CD8-positive, alpha-beta memory T cell (primary cell): ENCODE results near the gene CD82. TPM values are rescaled to one million over a fixed set of nuclear protein-coding genes. Genes with fewer than 3 reads are reported as not detected.
A peak's percentile ranks its signal among the peaks of the same experiment; 100 is the strongest.

Source experiments
- CTCF ChIA-PET: fragments of 350-600 bp; sonication (Branson Sonifier 250); formaldehyde crosslinking; loops from one replicate; lab custom pipeline; 2021; ENCODE audit warnings: antibody characterized with exemption; lab: Charles Lee
- POLR2A ChIA-PET: fragments of 350-600 bp; sonication (Branson Sonifier 250); formaldehyde crosslinking; loops from one replicate; lab custom pipeline; 2021; ENCODE audit warnings: antibody characterized with exemption; lab: Charles Lee
- DNase-seq, 5 donors: peaks; one replicate each; pipeline versions ENCODE4 v3.0.0 to v3.0.0-alpha.2; 2020 to 2022; ENCODE audit warnings: mixed read lengths in 1 of 5
- H3K27ac ChIP-seq: one replicate; pipeline ENCODE4 v1.7.0; 2013; ENCODE audit warnings: low read depth, mild to moderate bottlenecking, low read length, moderate library complexity
- H3K27me3 ChIP-seq: 2 replicates; pipeline ENCODE4 v1.7.0; 2013; ENCODE audit warnings: low read length, mild to moderate bottlenecking; ENCODE audit not compliant: insufficient read depth, poor library complexity, severe bottlenecking
- H3K36me3 ChIP-seq: 2 replicates; pipeline ENCODE4 v1.7.0; 2013; ENCODE audit warnings: mild to moderate bottlenecking, low read length, moderate library complexity; ENCODE audit not compliant: insufficient read depth
- H3K4me1 ChIP-seq: 2 replicates; pipeline ENCODE4 v1.7.0; 2013; ENCODE audit warnings: mild to moderate bottlenecking, low read length, moderate library complexity; ENCODE audit not compliant: insufficient read depth
- H3K4me3 ChIP-seq: 2 replicates; pipeline ENCODE4 v1.7.0; 2013; ENCODE audit warnings: mild to moderate bottlenecking, low read length
- H3K9me3 ChIP-seq: 2 replicates; pipeline ENCODE4 v1.7.0; 2013; ENCODE audit warnings: mild to moderate bottlenecking, low read length
- H3K27ac Mint-ChIP-seq, 8 donors: one replicate each; pipeline ENCODE4 v1.8.0; 2020 to 2021; ENCODE audit warnings: mixed read lengths in 8 of 8, mild to moderate bottlenecking in 6 of 8, inconsistent platforms in 3 of 8, moderate library complexity in 3 of 8
- H3K27me3 Mint-ChIP-seq, 2 donors: one replicate each; pipeline ENCODE4 v1.8.0; 2020 to 2021; ENCODE audit warnings: mixed read lengths in 2 of 2, mild to moderate bottlenecking in 1 of 2, moderate library complexity in 1 of 2
- H3K36me3 Mint-ChIP-seq, 3 donors: one replicate each; pipeline ENCODE4 v1.8.0; 2020 to 2021; ENCODE audit warnings: mixed read lengths in 3 of 3, inconsistent platforms in 1 of 3, mild to moderate bottlenecking in 1 of 3
- H3K4me1 Mint-ChIP-seq, 3 donors: one replicate each; pipeline ENCODE4 v1.8.0; 2020 to 2021; ENCODE audit warnings: mixed read lengths in 3 of 3, inconsistent platforms in 1 of 3, mild to moderate bottlenecking in 1 of 3
- H3K4me3 Mint-ChIP-seq, 7 donors: one replicate each; pipeline ENCODE4 v1.8.0; 2020 to 2021; ENCODE audit warnings: mixed read lengths in 7 of 7, mild to moderate bottlenecking in 6 of 7, moderate library complexity in 4 of 7, inconsistent platforms in 2 of 7
- H3K9me3 Mint-ChIP-seq, 5 donors: one replicate each; pipeline ENCODE4 v1.8.0; 2020 to 2022; ENCODE audit warnings: mixed read lengths in 5 of 5, mild to moderate bottlenecking in 3 of 5, moderate library complexity in 2 of 5, inconsistent platforms in 1 of 5
- polyA plus RNA-seq: library from polyadenylated mRNA; unstranded; fragments of 300-500 nt; fragmentation: Illumina TruSeq; gene quantifications from one replicate; pipeline ENCODE4 v1.2.3, GENCODE V29; 2021
- total RNA-seq, 2 experiments: library from RNA; stranded (reverse); gene quantifications; one replicate each; pipeline ENCODE4 v1.2.3, GENCODE V29; 2021

CD82 gene
- total and polyA plus RNA-seq, 3 experiments from 2014 or later = 131 to 388 (median 356) TPM

DNA sequence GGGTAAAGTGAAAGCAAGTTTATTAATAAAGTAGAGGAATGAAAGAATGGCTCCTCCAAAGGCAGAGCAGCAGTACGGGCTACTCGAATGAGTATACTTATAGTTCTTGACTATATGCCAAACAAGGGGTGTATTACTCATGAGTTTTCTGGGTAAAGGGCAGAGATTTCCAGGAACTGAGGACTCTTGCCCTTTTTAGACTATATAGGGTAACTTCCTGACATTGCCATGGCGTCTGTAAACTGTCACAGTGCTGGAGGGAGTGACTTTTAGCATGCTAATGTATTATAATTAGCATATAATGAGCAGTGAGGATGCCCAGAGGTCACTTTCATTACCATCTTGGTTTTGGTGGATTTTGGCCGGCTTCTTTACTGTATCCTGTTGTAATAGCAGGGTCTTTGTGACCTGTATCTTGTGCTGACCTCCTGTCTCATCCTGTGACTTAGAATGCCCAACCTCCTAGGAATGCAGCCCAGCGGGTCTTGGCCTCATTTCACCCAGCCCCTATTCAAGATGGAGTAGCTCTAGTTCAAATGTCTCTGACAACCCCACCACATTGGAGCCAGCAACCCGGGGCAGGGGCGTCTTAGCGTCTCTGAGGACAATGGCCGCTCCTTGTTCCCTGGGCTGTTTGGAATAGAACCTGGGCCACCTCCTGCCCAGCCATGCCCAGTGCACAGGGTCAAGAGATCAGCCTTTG lies 34.9 kb upstream of the CD82 start:
- Histone ChIP-seq H3K4me3 (no peak overlapping the region), H3K27me3 (no peaks in the 10 kb centered on the region), H3K36me3 (no peaks in the 10 kb centered on the region), H3K9me3 (no peaks in the 10 kb centered on the region), H3K4me1 (no peaks in the 10 kb centered on the region), H3K27ac (peak overlapping the region; percentile 74)
- CTCF ChIA-PET = no interaction called here
- peaks cover 10 to 14% (median 11%) of the 10 kb centered on the region in 3 donors for H3K4me1 Mint-ChIP-seq
- H3K9me3 Mint-ChIP-seq = no peaks in the 10 kb centered on the region
- no peaks in the 10 kb centered on the region for H3K36me3 Mint-ChIP-seq
- peak overlapping the region in 2 of 7 donors; percentile 3 to 6 for H3K4me3 Mint-ChIP-seq
- H3K27ac Mint-ChIP-seq = peak overlapping the region in 3 of 8 donors; percentile 4 to 44 (median 17)
- POLR2A ChIA-PET = no interaction called here
- no peak for DNase-seq
- peaks cover 6 to 15% of the 10 kb centered on the region in 2 donors for H3K27me3 Mint-ChIP-seq

DNA sequence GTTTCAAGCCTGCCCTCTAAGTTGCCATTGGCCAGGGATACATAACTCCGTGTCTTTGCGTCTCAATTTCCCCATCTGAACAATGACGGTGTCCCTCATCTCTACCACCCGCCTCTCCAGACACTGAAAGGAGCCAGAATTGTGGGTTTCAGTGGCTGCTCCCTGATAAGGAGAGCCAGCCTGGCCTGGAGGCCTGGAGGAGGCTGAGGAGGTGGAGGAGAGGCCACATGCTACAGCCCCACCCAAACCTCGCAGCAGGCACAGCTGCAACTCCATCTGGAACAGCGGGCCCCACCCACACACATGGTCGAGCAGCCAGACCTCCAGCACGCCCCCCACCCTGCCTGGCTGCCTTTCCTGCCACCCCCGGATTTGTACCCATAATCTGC lies 34.4 kb upstream of the CD82 start:
- no peak for DNase-seq
- no peak overlapping the region for H3K27ac Mint-ChIP-seq
- Histone ChIP-seq H3K27me3 (no peaks in the 10 kb centered on the region), H3K9me3 (no peaks in the 10 kb centered on the region), H3K4me1 (no peaks in the 10 kb centered on the region), H3K36me3 (no peaks in the 10 kb centered on the region), H3K4me3 (no peak overlapping the region), H3K27ac (peak overlapping the region; percentile 74)
- peaks cover 4 to 14% of the 10 kb centered on the region in 2 donors for H3K27me3 Mint-ChIP-seq
- ChIA-PET CTCF (no interaction called here), POLR2A (no interaction called here)
- H3K36me3 Mint-ChIP-seq = no peaks in the 10 kb centered on the region
- H3K9me3 Mint-ChIP-seq = no peaks in the 10 kb centered on the region
- H3K4me1 Mint-ChIP-seq = peaks cover 10 to 14% (median 11%) of the 10 kb centered on the region in 3 donors
- no peak overlapping the region for H3K4me3 Mint-ChIP-seq

DNA sequence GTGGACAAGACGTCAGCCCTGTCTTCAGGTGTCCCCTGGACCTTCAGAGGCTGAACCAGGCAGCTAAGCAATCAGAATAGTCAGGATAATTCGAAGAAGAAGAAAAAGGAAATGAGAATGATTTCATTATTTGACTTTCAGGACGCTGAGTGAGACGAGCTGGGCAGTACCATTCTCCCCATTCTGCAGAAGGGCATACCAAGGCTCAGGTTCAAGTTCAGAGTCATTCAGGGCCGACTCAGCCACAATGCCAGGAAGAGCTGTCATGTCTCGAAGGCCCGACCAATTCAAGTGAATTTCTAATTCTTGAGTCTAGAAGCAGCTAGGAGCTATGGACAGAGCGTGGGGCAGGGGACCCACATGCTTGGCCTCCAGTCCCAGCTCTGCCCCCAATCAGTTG lies 33.8 kb upstream of the CD82 start:
- POLR2A ChIA-PET = no interaction called here
- Mint-ChIP-seq H3K27me3 (peaks cover 7 to 14% of the 10 kb centered on the region in 2 donors), H3K36me3 (no peaks in the 10 kb centered on the region), H3K4me3 (no peak overlapping the region), H3K9me3 (no peaks in the 10 kb centered on the region), H3K4me1 (peaks cover 10 to 14% (median 11%) of the 10 kb centered on the region in 3 donors), H3K27ac (no peak overlapping the region)
- DNase-seq = no peak
- Histone ChIP-seq H3K9me3 (no peaks in the 10 kb centered on the region), H3K27ac (peak overlapping the region; percentile 4), H3K36me3 (no peaks in the 10 kb centered on the region), H3K27me3 (no peaks in the 10 kb centered on the region), H3K4me1 (no peaks in the 10 kb centered on the region), H3K4me3 (no peak overlapping the region)
- CTCF ChIA-PET = interaction anchor here (0.9 to 1.5 kb wide), 2 partner anchors 8 to 802 kb away, joined by 3 to 4 read pairs; no protein-coding TSS in a partner anchor

DNA sequence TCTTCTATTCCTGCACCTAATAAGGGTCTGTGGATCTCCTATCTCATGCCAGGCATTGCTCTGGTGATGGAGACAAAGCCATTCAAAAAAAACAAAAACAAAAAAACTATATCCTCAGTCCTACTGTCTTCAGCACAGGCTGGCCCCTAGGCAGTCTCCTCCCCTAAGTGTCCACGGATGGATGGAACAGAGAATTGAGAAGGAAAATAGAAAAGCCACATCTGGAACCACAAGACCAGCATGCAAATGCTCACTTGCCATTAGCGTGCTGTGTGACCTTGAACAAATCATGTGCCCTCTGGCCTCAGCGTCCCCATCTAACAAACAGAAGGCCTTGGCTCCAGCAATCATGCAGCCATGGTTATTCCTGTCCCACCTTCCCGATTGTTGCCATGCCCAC lies 32.7 kb upstream of the CD82 start:
- no peak for DNase-seq
- Mint-ChIP-seq H3K27me3 (peaks cover 7 to 8% of the 10 kb centered on the region in 2 donors), H3K9me3 (no peaks in the 10 kb centered on the region), H3K4me3 (no peak overlapping the region), H3K4me1 (peaks cover 10 to 14% (median 11%) of the 10 kb centered on the region in 3 donors), H3K36me3 (no peaks in the 10 kb centered on the region), H3K27ac (no peak overlapping the region)
- Histone ChIP-seq H3K27me3 (no peaks in the 10 kb centered on the region), H3K9me3 (no peaks in the 10 kb centered on the region), H3K4me3 (no peak overlapping the region), H3K36me3 (no peaks in the 10 kb centered on the region), H3K4me1 (no peaks in the 10 kb centered on the region), H3K27ac (no peak overlapping the region)
- ChIA-PET POLR2A (no interaction called here), CTCF (interaction anchor here (1.5 kb wide), 1 partner anchor 10 kb away, joined by 4 read pairs; no protein-coding TSS in a partner anchor)

DNA sequence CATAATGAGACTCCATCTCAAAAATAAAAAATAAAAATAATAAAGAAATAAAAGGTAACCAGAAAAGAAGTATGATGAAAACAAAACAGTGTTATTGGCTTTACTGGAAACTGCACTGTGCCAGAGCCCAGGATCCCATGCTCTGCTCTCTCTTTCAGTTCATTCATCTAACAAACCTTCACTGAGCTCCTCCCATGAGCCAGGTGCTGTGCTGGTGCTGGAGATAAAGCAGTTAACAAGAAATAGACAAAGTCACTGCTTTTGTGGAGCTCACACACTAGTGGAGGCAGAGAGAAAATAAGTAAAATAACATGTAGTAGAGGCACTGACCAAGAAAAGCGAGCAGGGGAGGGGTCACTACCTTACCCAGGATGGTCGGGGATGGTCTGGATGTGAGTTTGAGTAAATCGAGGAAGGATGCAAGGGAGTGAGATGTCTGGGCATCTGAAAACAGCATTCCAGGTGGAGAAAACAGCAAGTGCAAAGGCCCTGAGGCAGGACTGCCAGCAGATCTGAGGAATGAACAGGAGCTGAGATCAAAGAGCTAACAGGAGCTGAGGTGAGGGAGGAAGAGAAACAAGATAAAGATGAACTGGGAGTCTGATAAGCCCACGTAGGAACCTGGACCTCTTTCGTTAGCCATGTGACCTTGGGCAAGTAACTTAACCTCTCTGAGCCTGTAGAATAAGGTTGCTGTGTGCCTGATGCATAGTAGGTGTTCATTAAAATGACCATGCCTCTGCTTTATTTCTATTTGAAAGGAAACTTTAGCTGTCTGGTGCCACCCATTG lies 31.3 kb upstream of the CD82 start:
- peaks cover 3 to 8% of the 10 kb centered on the region in 2 donors for H3K27me3 Mint-ChIP-seq
- H3K27ac Mint-ChIP-seq = peak overlapping the region in 1 of 8 donors; percentile 22
- CTCF ChIA-PET = interaction anchor here (1.8 to 2.4 kb wide), 2 partner anchors 10 to 248 kb away, joined by 5 to 9 read pairs; no protein-coding TSS in a partner anchor
- Histone ChIP-seq H3K4me3 (no peak overlapping the region), H3K27me3 (no peaks in the 10 kb centered on the region), H3K36me3 (no peaks in the 10 kb centered on the region), H3K4me1 (no peaks in the 10 kb centered on the region), H3K9me3 (no peaks in the 10 kb centered on the region), H3K27ac (no peak overlapping the region)
- H3K4me1 Mint-ChIP-seq = peaks cover 11 to 18% (median 16%) of the 10 kb centered on the region in 3 donors
- POLR2A ChIA-PET = no interaction called here
- no peak for DNase-seq
- H3K4me3 Mint-ChIP-seq = no peak overlapping the region
- H3K9me3 Mint-ChIP-seq = no peaks in the 10 kb centered on the region
- H3K36me3 Mint-ChIP-seq = no peaks in the 10 kb centered on the region

DNA sequence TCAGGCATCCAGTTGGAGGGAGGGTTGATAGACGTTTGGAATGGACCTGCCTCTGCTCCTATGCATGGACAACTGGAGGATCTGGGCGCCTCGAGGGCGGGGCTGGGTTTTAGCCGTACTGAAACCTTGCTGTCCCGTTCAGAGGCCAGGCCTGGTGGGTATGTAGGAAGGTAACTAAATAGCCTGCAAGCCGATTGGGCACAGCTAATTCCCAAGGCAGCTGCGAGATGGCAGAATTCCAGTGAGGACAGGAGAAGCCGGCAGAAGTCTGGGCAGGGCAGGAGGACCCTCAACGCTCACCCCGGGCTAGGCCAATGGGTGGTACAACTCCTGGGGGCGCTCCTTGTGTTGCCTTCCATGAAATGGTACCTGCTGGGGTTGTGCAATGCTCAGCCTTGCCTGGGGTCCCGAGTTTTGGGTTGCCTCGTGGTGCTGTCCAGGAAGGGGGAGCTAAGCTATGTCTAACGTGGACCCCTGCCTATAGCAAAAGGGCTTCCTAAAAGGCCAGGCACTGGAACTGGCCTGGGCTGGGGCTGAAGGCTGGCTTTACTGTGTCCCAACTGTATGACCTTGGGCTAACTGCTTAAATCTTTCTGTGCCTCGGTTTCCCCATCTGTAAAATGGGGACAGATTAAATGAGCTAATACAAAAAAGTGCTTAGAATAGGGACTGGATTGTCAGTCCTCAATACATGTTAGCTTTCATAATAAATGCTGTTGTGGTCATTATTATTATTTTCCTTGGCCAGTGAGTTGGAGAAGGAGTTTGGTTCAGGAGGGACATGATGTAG lies 30.1 kb upstream of the CD82 start:
- Mint-ChIP-seq H3K4me3 (no peak overlapping the region), H3K27ac (no peak overlapping the region), H3K36me3 (no peaks in the 10 kb centered on the region), H3K9me3 (no peaks in the 10 kb centered on the region), H3K4me1 (peaks cover 6 to 11% (median 9%) of the 10 kb centered on the region in 3 donors), H3K27me3 (peaks cover 3 to 8% of the 10 kb centered on the region in 2 donors)
- Histone ChIP-seq H3K27ac (no peak overlapping the region), H3K36me3 (no peaks in the 10 kb centered on the region), H3K4me1 (no peaks in the 10 kb centered on the region), H3K27me3 (no peaks in the 10 kb centered on the region), H3K9me3 (no peaks in the 10 kb centered on the region), H3K4me3 (no peak overlapping the region)
- ChIA-PET POLR2A (no interaction called here), CTCF (interaction anchor here (1.0 to 2.4 kb wide), 3 partner anchors 12 to 1236 kb away, joined by 3 to 9 read pairs (median 5); no protein-coding TSS in a partner anchor)
- DNase-seq = no peak

DNA sequence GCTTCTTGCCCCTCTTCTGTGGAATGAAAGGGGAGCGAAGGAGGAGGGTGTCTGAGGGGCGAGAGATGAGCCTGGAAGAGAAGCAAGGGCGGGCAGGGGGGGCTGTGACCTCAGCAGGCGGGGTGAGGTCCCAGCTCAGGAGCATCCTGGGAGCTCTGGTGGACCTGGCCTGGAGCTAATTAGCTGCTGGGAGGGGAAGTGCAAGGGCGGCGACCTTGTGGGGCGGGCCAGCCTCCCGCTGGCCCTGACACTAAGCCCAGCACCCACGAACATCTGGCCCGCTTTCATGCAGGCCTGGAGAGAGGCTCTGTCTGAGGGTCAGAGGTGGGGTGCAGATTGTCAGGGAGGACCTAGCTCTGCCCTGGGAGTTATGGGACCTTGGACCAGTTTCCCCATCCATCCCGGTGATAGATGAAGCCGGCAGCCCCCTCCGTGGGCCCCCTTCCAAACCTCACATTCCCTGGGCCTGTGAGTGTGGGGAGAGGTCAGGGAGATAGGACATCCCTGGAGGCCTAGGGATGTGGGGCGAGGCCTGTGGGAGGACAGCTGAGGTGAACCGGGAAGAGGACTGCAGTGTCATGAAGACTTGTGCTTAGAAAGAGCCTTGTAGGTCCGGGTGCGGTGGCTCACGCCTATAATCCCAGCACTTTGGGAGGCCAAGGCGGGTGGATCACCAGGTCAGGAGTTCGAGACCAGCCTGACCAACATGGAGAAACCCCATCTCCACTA lies 28.5 kb upstream of the CD82 start:
- H3K27me3 ChIP-seq = no peaks in the 10 kb centered on the region
- H3K36me3 ChIP-seq = no peaks in the 10 kb centered on the region
- no peaks in the 10 kb centered on the region for H3K9me3 ChIP-seq
- CTCF ChIA-PET = interaction anchor here (1.7 kb wide), 1 partner anchor 247 kb away, joined by 5 read pairs; no protein-coding TSS in a partner anchor
- POLR2A ChIA-PET = no interaction called here
- H3K27me3 Mint-ChIP-seq = peaks cover 3 to 8% of the 10 kb centered on the region in 2 donors
- H3K4me1 ChIP-seq = no peaks in the 10 kb centered on the region
- peaks cover 1 to 5% (median 3%) of the 10 kb centered on the region in 3 donors for H3K4me1 Mint-ChIP-seq
- H3K27ac Mint-ChIP-seq = no peak overlapping the region
- DNase-seq = no peak
- no peak overlapping the region for H3K4me3 Mint-ChIP-seq
- no peaks in the 10 kb centered on the region for H3K36me3 Mint-ChIP-seq
- no peaks in the 10 kb centered on the region for H3K9me3 Mint-ChIP-seq
- no peak overlapping the region for H3K27ac ChIP-seq
- no peak overlapping the region for H3K4me3 ChIP-seq
